ENCODE results near the gene KHDRBS2. TPM values are rescaled to one million over a fixed set of nuclear protein-coding genes. Genes with fewer than 3 reads are reported as not detected.

Gene KHDRBS2
- total and polyA plus RNA-seq, 2 experiments from 2014 or later, result 5.4 to 11.7 TPM

- Histone ChIP-seq H3K9me2 (ENCODE audit: insufficient read depth) (no peaks in the 10 kb centered on the region), H3K36me3 (ENCODE audit: insufficient read depth) (no peaks in the 10 kb centered on the region), H3F3A (replicated peaks; ENCODE audit: low read depth) (no peaks in the 10 kb centered on the region), H3K4me3 (peak overlapping the region; percentile 3; the same call in 1 of the 2 replicates), H2AFZ (no peak overlapping the region), H3K4me2 (peak overlapping the region; percentile 27), H3K27me3 (ENCODE audit: insufficient read depth) (no peaks in the 10 kb centered on the region), H3K4me1 (ENCODE audit: insufficient read depth) (peaks cover 15% of the 10 kb centered on the region), H3K27ac (ENCODE audit: low read depth) (no peak overlapping the region), H3K79me2 (replicated peaks; ENCODE audit: insufficient read depth) (no peaks in the 10 kb centered on the region), H4K20me1 (replicated peaks; ENCODE audit: insufficient read depth) (no peaks in the 10 kb centered on the region)
- Mint-ChIP-seq H3K4me3 (no peak overlapping the region), H3K27me3 (ENCODE audit: insufficient read depth, low read depth, poor library complexity) (peaks cover 3% of the 10 kb centered on the region), H3K27ac (no peak overlapping the region; the same call in 1 of the 2 replicates), H3K36me3 (ENCODE audit: low read depth) (no peaks in the 10 kb centered on the region), H3K4me1 (peaks cover 14% of the 10 kb centered on the region), H3K9me3 (no peaks in the 10 kb centered on the region)
- no peak for ATAC-seq
- TF ChIP-seq EZH2phosphoT487 (IDR thresholded peaks at IDR 0.05; ENCODE audit: unreplicated experiment) (no peak), STAT1 (IDR thresholded peaks at IDR 0.05; ENCODE audit: unreplicated experiment) (no peak), ZNF114 (CRISPR knock-in tag; IDR thresholded peaks at IDR 0.05) (no peak), JUNB (IDR thresholded peaks at IDR 0.05; ENCODE audit: unreplicated experiment) (no peak), EZH2 (IDR thresholded peaks at IDR 0.05; ENCODE audit: low read depth, unreplicated experiment) (no peak), POLR2AphosphoS5 (IDR thresholded peaks at IDR 0.05; ENCODE audit: low read depth) (no peak), CTCF (conservative IDR thresholded peaks at IDR 0.05; ENCODE audit: low read depth in 2 of 2) (no peak), ETS1 (IDR thresholded peaks at IDR 0.05) (no peak), NANOG (IDR thresholded peaks at IDR 0.05; ENCODE audit: borderline replicate concordance) (no peak), CREB1 (CRISPR knock-in tag; IDR thresholded peaks at IDR 0.05; ENCODE audit: low read depth) (no peak), REST (IDR thresholded peaks at IDR 0.05; ENCODE audit: unreplicated experiment) (no peak), ZNF462 (CRISPR knock-in tag; IDR thresholded peaks at IDR 0.05) (no peak), ZNF331 (CRISPR knock-in tag; IDR thresholded peaks at IDR 0.05; ENCODE audit: low read depth) (no peak)
- no peak for DNase-seq (ENCODE audit: low spot score)
Observed at GRCh38 chr6:61980622-61981021, 305.4 kb downstream of the KHDRBS2 start.

Data from GM23338 (cell line).